HG02798 (cell line): ENCODE data around the gene GAGE13.
"Not testable (repeated sequence)": the region's sequence is repeated elsewhere in the genome, so short reads cannot be mapped to it uniquely, and the experiment has no call there.

ENCODE experiments used
- ATAC-seq: cut with Tn5 transposase; IDR thresholded peaks from one replicate; pipeline ENCODE4 v1.9.1; 2021; ENCODE audit warnings: mild to moderate bottlenecking; ENCODE audit not compliant: unreplicated experiment, poor library complexity

GAGE13 gene

DNA sequence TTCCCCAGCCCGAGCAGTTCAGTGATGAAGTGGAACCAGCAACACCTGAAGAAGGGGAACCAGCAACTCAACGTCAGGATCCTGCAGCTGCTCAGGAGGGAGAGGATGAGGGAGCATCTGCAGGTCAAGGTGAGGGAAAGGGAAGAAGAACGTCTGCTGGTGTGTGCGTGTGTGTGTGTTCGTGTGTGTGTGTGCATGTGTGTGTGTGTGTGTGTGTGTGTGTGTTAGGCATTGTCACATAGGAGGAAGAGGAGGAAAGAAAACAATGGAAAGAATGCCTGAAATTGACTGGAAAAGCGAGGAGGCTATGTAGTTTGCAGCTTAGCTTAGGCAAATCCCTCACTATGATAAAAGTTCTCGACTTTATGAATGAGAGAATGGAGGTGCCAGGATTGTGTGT lies 7.6 kb upstream of the GAGE13 start:
- not testable (repeated sequence) for ATAC-seq

- ATAC-seq, result not testable (repeated sequence)
Observed at GRCh38 chrX:49330421-49330820, 961 bp upstream of the GAGE13 start.

- ATAC-seq, result not testable (repeated sequence)
Observed at GRCh38 chrX:49331841-49332240, 459 bp downstream of the GAGE13 start.

DNA sequence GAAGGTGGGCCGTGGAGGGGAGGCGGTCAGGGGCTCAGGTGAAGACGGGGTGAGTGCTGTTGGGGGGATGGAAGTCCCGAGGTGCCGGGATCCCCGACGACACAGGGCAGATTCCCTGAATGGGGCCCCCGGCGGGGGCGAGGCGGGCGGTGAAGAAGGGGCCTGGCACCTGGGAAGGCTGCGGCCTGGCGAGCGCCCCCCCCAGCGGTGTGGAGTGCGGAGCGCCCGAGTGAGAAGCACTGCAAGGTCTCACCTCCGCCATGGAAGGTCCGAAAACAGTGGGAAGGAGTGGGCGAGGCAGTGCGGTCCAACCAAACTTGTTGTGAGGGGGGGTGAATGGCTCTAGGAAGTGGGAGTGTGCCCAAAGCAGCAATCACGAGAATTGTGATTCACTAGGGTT lies 10.1 kb downstream of the GAGE13 start:
- ATAC-seq, result not testable (repeated sequence)

DNA sequence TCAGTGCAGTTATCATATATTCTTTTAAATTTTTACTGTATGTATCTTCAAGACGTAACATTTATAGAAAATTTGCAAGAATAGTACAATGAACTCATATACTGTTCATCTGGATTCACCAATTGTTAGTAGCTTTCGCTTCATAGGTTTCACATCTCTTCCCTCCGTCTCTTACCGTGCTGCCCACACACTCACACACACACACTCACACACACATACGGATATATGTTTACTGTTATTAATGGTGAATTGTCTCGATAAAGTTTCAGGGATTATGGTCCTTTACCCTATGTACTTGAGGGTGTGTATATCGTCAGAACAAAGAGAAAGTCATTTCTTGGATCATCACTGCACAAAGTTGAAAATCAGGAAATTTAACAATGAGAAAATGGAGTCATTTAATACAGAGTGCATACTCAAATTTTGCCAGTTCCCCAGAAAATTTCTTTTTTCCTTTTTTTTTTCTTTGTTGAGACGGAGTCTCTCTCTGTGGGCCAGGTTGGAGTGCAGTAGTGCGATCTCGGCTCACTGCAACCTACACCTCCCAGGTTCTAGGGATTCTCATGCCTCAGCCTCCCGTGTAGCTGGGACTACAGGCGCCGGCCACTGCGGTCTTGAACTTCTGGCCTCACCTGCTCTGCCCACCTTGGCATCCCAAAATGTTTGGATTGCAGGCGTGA lies 13.3 kb downstream of the GAGE13 start:
- not testable (repeated sequence) for ATAC-seq

DNA sequence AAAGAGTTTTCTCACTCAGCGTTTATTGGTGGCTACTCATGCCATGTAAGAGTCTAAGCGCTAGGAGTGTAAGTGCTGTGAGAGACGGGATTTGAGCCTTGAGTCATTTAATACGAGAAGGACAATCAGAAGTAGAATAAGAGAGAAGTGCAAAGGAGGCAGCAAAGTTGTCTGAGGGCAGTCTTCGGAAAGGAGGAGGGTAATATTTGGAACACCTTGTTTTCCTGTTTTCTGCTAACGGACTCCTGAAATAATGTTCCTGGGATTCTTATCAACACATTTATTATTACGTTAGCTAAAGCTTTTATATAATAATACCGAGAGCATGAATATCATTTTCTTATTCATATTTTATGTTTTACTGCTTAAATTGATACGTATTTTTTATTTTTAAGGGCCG lies 14.0 kb downstream of the GAGE13 start:
- not testable (repeated sequence) for ATAC-seq

GRCh38 chrX:49346150-49346549 lies 14.8 kb downstream of the GAGE13 start:
- ATAC-seq, result not testable (repeated sequence)
